NCI-H2081 (cell line): ENCODE data around the gene CPT1C.

Experiments
- DNase-seq, 2 experiments: peaks; one replicate each; lab custom pipeline; 2025; lab: John Stamatoyannopoulos, UW

CPT1C gene

GRCh38 chr19:49690656-49691242, at the start of gene CPT1C:
TSS of gene CPT1C (plus strand) at chr19:49691116. CDS start at chr19:49692253, 1,137 bp downstream.
- DNase-seq, result peak; percentile 92

DNA sequence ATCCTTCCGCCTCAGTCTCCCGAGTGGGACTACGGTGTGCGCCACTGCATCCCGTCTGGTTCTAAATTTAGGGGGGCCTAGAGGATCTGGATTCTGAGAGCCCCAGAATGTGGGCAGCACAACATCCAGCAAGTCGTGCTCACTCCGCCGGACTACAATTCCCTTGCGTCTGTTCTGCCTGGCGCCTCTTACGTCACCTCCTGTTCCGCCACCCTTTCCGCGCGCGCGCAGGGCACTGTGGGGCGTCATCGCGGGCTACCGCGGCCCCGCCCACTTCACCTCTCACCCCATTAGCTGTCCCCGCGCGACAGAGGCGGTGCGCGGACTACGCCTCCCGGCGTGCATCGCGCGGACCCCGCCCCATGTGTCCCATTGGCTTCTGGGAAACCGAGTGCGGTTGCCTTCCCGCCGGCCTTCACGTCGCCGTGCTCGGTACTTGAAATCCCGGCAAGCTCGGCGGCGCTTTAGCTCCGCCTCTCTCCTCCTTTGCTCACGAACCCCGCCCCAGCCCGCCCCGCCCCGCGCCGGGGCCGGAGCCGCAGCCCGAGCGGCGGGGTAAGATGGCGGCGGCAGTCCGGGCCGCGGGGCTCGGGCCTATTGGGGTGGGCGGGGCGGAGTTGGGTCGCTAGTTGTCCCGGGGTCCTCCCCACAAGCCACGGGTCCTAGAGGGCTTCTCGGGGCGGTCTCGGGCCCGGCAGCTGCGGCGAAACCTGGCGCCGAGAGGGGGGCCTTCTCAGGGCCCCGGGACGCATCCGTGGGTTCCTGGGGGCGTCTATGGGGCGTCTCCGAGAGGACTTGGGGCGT, 49.0 kb upstream of the CPT1C start, which contains the start of gene SCAF1:
Gene SCAF1, plus strand, starts transcription at position 522 of the 804 bp plus-strand sequence. CDS start 2,818 bp downstream, outside the sequence.
- peak; percentile 99 for DNase-seq

DNA sequence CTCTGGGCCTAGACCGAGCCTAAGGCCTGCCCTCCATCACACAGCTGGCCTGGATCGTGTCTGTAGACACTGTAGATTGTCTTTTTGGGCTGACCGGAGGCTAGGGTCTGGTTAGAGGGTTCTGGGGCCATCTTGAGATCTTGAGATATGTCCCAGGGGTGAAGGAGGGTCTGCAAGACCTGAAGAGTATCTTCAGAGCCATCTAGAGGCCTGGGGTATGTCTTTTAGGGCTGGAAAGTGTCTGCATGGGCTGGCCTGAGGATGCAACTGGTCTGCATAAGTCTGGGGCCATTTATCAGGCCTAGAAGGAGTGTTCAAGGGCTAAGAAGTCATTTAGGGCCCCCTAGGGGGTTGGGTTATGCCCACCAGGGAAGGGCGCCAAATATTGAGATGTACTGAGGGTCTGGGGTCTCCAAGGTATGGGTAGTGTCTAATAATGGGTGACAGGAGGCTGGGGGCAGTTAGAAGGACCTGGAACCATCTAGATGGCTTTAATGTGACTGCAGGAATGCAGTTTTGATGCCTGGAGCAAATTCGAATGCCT, 48.4 kb upstream of the CPT1C start:
- DNase-seq, result no peak

- DNase-seq, result no peak
Observed at GRCh38 chr19:49643466-49643865, 47.5 kb upstream of the CPT1C start.

GRCh38 chr19:49645592-49645991, 45.3 kb upstream of the CPT1C start:
- no peak for DNase-seq

GRCh38 chr19:49645995-49646394, 44.9 kb upstream of the CPT1C start:
- no peak for DNase-seq

GRCh38 chr19:49646586-49646985, 44.3 kb upstream of the CPT1C start:
- no peak for DNase-seq

DNA sequence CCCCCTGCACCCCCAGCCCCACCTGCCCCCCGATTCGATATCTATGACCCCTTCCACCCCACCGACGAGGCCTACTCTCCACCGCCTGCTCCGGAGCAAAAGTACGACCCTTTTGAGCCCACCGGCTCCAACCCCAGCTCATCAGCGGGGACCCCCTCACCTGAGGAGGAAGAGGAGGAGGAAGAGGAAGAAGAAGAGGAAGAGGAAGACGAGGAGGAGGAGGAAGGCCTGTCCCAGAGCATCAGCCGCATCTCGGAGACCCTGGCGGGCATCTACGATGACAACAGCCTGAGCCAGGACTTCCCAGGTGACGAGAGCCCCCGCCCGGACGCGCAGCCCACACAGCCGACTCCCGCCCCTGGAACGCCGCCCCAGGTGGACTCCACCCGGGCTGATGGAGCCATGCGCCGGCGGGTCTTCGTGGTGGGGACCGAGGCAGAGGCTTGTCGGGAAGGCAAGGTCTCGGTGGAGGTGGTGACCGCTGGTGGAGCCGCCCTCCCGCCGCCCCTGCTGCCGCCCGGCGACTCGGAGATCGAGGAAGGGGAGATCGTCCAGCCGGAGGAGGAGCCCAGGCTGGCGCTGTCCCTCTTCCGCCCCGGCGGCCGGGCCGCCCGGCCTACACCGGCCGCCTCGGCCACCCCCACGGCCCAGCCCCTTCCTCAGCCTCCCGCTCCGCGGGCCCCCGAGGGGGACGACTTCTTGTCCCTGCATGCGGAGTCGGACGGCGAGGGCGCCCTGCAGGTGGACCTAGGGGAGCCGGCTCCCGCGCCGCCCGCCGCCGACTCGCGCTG, 39.7 kb upstream of the CPT1C start:
- no peak for DNase-seq

GRCh38 chr19:49651820-49652550, 38.9 kb upstream of the CPT1C start:
- no peak for DNase-seq

DNA sequence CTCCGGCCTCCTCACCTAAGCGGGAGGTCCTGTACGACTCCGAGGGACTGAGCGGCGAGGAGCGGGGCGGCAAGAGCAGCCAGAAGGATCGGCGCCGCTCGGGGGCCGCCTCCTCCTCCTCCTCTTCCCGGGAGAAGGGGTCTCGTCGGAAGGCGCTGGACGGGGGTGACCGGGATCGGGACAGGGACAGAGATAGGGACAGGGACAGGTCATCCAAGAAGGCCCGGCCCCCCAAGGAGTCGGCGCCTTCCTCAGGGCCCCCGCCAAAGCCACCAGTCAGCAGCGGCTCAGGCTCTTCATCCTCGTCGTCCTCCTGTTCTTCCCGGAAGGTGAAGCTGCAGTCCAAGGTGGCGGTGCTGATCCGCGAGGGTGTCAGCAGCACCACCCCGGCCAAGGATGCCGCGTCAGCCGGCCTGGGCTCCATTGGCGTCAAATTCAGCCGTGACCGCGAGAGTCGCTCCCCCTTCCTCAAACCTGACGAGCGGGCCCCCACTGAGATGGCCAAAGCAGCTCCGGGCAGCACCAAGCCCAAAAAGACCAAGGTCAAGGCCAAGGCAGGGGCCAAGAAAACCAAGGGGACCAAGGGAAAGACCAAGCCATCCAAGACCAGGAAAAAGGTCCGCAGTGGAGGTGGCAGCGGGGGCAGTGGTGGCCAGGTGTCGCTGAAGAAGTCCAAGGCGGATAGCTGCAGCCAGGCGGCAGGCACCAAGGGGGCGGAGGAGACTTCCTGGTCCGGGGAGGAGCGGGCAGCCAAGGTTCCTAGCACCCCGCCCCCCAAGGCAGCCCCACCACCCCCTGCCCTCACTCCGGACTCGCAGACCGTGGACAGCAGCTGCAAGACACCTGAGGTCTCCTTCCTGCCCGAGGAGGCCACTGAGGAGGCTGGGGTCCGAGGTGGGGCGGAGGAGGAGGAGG, 38.1 kb upstream of the CPT1C start:
- DNase-seq, result no peak

DNA sequence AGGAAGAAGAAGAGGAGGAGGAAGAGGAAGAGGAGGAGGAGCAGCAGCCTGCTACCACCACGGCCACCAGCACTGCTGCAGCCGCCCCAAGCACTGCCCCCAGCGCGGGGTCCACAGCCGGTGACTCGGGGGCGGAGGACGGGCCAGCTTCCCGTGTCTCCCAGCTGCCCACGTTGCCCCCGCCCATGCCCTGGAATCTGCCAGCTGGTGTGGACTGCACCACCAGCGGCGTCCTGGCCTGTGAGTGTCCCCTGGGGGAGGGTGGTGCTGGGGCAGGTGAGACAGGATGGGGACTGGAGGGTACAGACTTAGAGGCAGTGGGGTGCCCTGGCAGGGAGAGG, 37.5 kb upstream of the CPT1C start:
- DNase-seq, result no peak

DNA sequence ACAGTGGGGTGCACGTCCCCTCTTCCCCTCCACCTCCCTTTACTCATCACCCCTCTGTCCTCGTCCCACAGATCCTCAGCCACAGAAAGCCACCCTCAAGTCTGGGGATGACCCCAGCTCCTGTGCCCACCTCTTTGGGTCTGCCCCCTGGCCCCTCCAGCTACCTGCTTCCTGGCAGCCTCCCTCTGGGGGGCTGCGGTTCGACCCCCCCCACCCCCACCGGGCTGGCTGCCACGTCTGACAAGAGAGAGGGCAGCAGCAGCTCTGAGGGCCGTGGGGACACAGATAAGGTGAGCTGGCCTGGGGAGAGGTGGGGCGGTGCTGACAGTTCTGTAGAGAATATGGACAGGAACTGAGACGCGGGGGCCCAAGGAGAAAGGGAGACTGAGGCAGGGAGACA, 36.3 kb upstream of the CPT1C start:
- DNase-seq, result no peak

- DNase-seq, result no peak
Observed at GRCh38 chr19:49655570-49656455, 35.1 kb upstream of the CPT1C start.

DNA sequence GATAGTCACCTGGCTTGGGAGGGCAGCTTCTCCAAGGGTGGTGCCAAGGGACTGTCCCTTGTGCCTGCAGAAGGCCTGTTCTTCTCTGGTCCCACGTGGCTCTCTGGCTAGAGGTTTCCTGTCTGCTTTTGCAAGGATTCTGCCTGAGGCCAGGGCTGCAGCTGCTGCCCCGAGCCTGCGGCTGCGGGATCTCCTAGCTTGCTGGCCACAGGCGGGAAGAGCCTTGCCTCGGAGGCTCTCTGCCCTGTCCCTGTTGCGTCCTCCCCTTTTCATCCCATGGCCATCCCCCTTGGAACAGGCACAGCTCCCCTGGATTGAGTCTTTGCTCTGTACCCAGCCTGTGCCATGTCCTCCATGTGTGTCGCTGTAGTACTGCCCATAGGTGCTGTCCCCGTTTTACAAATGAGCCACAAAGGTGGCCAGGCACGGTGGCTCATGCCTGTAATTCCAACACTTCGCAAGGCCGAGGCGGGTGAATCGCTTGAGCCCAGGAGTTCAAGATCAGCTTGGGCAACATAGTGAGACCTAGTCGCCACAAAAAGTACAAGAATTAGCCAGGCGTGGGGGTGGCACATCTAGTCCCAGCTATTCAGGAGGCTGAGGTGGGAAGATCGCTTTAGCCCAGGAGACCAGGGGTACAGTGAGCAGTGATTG, 34.3 kb upstream of the CPT1C start:
- no peak for DNase-seq

- no peak for DNase-seq
Observed at GRCh38 chr19:49657493-49658138, 33.3 kb upstream of the CPT1C start.

DNA sequence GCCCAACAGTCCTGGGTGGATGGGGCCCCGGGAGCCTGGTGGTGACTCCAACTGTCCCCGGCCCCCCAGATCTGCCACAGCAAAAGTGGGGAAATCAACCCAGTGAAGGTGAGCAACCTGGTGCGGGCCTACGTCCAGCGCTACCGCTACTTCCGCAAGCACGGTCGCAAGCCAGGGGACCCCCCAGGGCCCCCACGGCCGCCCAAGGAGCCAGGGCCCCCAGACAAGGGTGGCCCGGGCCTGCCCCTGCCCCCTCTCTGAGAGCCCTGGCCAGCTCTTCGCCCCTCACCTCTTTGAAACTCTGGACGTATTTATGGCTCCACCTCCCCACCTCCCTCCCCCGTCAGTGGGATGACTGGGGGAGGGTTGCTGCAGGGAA, 32.8 kb upstream of the CPT1C start:
- no peak for DNase-seq

DNA sequence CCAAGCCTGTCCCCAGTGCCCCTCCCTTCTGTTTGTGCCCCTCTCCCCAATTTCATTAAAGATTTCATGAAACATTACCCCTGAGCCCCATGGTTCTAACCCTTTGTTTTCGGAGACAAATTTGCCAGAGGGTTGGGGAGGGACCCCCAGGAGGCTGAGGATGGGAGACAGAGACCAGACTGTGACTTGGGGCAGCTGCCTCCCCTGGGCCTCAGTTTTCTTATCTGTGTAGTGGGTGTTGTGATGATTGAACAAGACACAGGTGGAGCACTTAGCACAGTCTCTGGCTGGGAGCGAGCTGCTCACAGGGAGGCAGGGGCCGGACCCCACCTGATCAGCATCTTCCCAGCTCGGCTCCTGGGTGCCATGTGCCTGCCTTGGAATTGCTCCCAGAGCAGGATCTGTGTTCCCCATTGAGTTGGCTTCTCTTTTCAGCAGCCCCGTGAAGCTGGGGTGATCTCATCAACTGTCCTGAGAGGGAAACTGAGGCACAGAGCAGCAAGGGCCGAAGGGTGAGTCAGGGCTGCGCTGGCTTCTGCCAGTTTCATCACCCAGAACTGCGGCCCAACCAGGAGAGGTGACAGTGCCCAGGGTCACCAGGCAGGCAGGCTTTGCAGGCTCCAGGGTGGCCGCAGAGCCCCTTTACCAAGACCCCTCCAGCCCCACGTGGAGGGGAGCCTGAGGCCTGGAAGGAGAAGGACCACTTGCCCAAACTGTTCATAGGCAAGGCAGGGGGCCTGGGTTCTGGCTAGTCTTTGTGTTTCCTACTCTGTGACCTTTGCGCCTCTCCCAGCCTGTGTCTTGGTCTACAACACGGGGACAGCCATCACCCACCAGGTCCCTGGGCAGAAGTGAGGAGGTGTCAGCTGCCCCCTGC, 32.1 kb upstream of the CPT1C start:
- DNase-seq, result no peak
